Measurements from ENCODE around the gene ZNF19.
"Not testable (repeated sequence)": the region's sequence is repeated elsewhere in the genome, so short reads cannot be mapped to it uniquely, and the experiment has no call there.

DNA sequence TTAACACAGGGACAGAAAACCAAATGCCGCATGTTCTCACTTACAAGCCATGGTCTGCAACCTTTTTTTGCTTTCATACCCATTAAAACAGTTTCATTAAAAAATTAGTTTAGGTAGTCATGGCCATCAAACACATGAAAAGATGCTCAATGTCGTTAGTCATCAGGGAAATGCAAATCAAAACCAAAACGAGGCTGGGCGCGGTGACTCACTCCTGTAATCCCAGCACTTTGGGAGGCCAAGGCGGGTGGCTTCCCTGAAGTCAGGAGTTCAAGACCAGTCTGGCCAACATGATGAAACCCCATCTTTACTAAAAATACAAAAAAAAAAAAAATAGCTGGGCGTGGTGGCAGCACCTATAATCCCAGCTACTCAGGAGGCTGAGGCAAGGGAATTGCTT is 14.9 kb upstream of the ZNF19 start:
- TF ChIP-seq POLR2A (IDR thresholded peaks at IDR 0.05; ENCODE audit: borderline replicate concordance, extremely low read depth, insufficient read depth, insufficient read length); EZH2phosphoT487 (IDR thresholded peaks at IDR 0.05; ENCODE audit: borderline replicate concordance); JUND (IDR thresholded peaks at IDR 0.05); EZH2 (IDR thresholded peaks at IDR 0.05); EGR1 (IDR thresholded peaks at IDR 0.05; ENCODE audit: low read depth); SP1 (IDR thresholded peaks at IDR 0.05; ENCODE audit: low read depth); POLR2AphosphoS5 (IDR thresholded peaks at IDR 0.05; ENCODE audit: low read depth, low read length); ELF1 (IDR thresholded peaks at IDR 0.05; ENCODE audit: borderline replicate concordance, low read depth): not testable (repeated sequence)
- TF ChIP-seq, protein P1, sequence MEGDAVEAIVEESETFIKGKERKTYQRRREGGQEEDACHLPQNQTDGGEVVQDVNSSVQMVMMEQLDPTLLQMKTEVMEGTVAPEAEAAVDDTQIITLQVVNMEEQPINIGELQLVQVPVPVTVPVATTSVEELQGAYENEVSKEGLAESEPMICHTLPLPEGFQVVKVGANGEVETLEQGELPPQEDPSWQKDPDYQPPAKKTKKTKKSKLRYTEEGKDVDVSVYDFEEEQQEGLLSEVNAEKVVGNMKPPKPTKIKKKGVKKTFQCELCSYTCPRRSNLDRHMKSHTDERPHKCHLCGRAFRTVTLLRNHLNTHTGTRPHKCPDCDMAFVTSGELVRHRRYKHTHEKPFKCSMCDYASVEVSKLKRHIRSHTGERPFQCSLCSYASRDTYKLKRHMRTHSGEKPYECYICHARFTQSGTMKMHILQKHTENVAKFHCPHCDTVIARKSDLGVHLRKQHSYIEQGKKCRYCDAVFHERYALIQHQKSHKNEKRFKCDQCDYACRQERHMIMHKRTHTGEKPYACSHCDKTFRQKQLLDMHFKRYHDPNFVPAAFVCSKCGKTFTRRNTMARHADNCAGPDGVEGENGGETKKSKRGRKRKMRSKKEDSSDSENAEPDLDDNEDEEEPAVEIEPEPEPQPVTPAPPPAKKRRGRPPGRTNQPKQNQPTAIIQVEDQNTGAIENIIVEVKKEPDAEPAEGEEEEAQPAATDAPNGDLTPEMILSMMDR (IDR thresholded peaks at IDR 0.05 in 2 of 3, conservative IDR thresholded peaks at IDR 0.05 in 1 of 3; ENCODE audit: borderline replicate concordance in 1 of 3, insufficient read depth in 1 of 3, low read depth in 2 of 3, low read length in 2 of 3): not testable (repeated sequence)
- TF ChIP-seq, protein P2, sequence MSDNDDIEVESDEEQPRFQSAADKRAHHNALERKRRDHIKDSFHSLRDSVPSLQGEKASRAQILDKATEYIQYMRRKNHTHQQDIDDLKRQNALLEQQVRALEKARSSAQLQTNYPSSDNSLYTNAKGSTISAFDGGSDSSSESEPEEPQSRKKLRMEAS (IDR thresholded peaks at IDR 0.05): not testable (repeated sequence)
- TF ChIP-seq, protein P3, sequence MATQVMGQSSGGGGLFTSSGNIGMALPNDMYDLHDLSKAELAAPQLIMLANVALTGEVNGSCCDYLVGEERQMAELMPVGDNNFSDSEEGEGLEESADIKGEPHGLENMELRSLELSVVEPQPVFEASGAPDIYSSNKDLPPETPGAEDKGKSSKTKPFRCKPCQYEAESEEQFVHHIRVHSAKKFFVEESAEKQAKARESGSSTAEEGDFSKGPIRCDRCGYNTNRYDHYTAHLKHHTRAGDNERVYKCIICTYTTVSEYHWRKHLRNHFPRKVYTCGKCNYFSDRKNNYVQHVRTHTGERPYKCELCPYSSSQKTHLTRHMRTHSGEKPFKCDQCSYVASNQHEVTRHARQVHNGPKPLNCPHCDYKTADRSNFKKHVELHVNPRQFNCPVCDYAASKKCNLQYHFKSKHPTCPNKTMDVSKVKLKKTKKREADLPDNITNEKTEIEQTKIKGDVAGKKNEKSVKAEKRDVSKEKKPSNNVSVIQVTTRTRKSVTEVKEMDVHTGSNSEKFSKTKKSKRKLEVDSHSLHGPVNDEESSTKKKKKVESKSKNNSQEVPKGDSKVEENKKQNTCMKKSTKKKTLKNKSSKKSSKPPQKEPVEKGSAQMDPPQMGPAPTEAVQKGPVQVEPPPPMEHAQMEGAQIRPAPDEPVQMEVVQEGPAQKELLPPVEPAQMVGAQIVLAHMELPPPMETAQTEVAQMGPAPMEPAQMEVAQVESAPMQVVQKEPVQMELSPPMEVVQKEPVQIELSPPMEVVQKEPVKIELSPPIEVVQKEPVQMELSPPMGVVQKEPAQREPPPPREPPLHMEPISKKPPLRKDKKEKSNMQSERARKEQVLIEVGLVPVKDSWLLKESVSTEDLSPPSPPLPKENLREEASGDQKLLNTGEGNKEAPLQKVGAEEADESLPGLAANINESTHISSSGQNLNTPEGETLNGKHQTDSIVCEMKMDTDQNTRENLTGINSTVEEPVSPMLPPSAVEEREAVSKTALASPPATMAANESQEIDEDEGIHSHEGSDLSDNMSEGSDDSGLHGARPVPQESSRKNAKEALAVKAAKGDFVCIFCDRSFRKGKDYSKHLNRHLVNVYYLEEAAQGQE (IDR thresholded peaks at IDR 0.05; ENCODE audit: low read depth): not testable (repeated sequence)
